Gastroesophageal sphincter (tissue), 3 donors: ENCODE data around the gene ADRA2C.

Experiments used
- POLR2A ChIP-seq, 2 donors: fragments of 450-650 bp; IDR thresholded peaks; one replicate each; pipeline ENCODE4 v1.6.1; 2017; ENCODE audit warnings: antibody characterized with exemption in 2 of 2, mild to moderate bottlenecking in 2 of 2, moderate library complexity in 1 of 2
- TF ChIP-seq, protein P1 (sequence below), 4 experiments: fragments of 200-600 bp in 2 of 4; fragments of 450-650 bp in 2 of 4; sonication (generic) in 1 of 4; IDR thresholded peaks; one replicate each; pipeline ENCODE4 v1.5.1; 2017 to 2019; ENCODE audit warnings: antibody characterized with exemption in 4 of 4, mild to moderate bottlenecking in 2 of 4, moderate library complexity in 2 of 4

DNA sequence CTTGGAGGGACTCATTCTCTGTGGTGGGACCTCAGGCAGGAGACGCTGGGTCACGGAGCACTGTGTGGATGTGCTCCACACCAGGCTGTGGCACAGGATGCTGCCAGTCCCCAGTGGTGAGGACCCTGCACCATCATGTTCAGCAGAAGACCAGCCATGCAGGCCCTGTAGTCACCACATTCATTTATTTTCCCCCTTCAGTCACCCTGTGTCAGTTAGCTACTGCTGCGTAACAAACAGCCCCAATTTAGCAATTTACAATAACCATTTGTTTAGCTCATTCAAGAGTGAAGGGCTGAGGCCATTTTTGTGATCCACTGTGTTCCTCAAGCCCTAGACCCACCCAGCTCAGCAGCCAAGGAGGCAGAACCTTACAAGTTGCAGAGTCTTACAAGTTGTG is 23.6 kb upstream of the ADRA2C start:
- TF ChIP-seq, protein P1, sequence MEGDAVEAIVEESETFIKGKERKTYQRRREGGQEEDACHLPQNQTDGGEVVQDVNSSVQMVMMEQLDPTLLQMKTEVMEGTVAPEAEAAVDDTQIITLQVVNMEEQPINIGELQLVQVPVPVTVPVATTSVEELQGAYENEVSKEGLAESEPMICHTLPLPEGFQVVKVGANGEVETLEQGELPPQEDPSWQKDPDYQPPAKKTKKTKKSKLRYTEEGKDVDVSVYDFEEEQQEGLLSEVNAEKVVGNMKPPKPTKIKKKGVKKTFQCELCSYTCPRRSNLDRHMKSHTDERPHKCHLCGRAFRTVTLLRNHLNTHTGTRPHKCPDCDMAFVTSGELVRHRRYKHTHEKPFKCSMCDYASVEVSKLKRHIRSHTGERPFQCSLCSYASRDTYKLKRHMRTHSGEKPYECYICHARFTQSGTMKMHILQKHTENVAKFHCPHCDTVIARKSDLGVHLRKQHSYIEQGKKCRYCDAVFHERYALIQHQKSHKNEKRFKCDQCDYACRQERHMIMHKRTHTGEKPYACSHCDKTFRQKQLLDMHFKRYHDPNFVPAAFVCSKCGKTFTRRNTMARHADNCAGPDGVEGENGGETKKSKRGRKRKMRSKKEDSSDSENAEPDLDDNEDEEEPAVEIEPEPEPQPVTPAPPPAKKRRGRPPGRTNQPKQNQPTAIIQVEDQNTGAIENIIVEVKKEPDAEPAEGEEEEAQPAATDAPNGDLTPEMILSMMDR (IDR thresholded peaks at IDR 0.05): no peak
- TF ChIP-seq POLR2A (IDR thresholded peaks at IDR 0.05): no peak
